Hepatocyte (in vitro differentiated cells): ENCODE data around the gene MLXIP.

Source experiments
- CTCF ChIP-seq: fragments of 200-600 bp; sonication (generic); IDR thresholded peaks from 2 replicates; pipeline ENCODE4 v1.5.1; 2016; ENCODE audit warnings: antibody characterized with exemption, mild to moderate bottlenecking; ENCODE audit not compliant: poor library complexity
- EZH2 ChIP-seq: fragments of 200-600 bp; sonication (generic); IDR thresholded peaks from 2 replicates; pipeline ENCODE4 v1.6.1; 2016; ENCODE audit warnings: antibody characterized with exemption, mild to moderate bottlenecking, borderline replicate concordance
- EZH2phosphoT487 ChIP-seq: fragments of 200-600 bp; sonication (generic); IDR thresholded peaks from one replicate; pipeline ENCODE4 v1.6.1; 2018; ENCODE audit warnings: antibody characterized with exemption, mild to moderate bottlenecking, low read depth, moderate library complexity; ENCODE audit not compliant: unreplicated experiment, severe bottlenecking

GRCh38 chr12:122097584-122097926 lies 19.0 kb downstream of the MLXIP start:
- no peak for TF ChIP-seq CTCF
- no peak for TF ChIP-seq EZH2
- TF ChIP-seq EZH2phosphoT487: no peak
